ENCODE measurements around the gene TAF11L10.
"Not testable (repeated sequence)": the region's sequence is repeated elsewhere in the genome, so short reads cannot be mapped to it uniquely, and the experiment has no call there.

GRCh38 chr5:17610092-17610491, 12.5 kb upstream of the TAF11L10 start, which contains the start of gene TAF11L12:
- TF ChIP-seq CTCF (IDR thresholded peaks at IDR 0.05); REST (IDR thresholded peaks at IDR 0.05; ENCODE audit: insufficient read depth in 1 of 2, low read depth in 2 of 2, low read length in 1 of 2); SIN3A (IDR thresholded peaks at IDR 0.05; ENCODE audit: borderline replicate concordance, insufficient read depth, low read depth, low read length); TCF7L2 (IDR thresholded peaks at IDR 0.05; ENCODE audit: low read depth, low read length); POLR2AphosphoS5 (IDR thresholded peaks at IDR 0.05; ENCODE audit: low read depth, low read length): not testable (repeated sequence)
